NK-92 treated with Interleukin-12 subunit alpha and Interleukin-12 subunit beta, amount 100 ng/mL, for 24 hours (cell line): ENCODE data around the gene PYGB.
"Not testable (repeated sequence)": the region's sequence is repeated elsewhere in the genome, so short reads cannot be mapped to it uniquely, and the experiment has no call there.

Experiments
- DNase-seq: peaks from one replicate; lab custom pipeline; 2025; lab: John Stamatoyannopoulos, UW

Gene PYGB

GRCh38 chr20:25249198-25249931, 1.5 kb downstream of the PYGB start:
- DNase-seq = no peak

GRCh38 chr20:25250508-25250907, 2.6 kb downstream of the PYGB start:
- DNase-seq = no peak

GRCh38 chr20:25251019-25251418, 3.1 kb downstream of the PYGB start:
- no peak for DNase-seq

GRCh38 chr20:25251558-25251957, 3.7 kb downstream of the PYGB start:
- no peak for DNase-seq

- no peak for DNase-seq
These were observed 4.4 kb downstream of the PYGB start for GRCh38 chr20:25252230-25252651.

GRCh38 chr20:25252686-25253421, 5.0 kb downstream of the PYGB start:
- no peak for DNase-seq

GRCh38 chr20:25253606-25254275, 5.9 kb downstream of the PYGB start:
- DNase-seq = no peak

- no peak for DNase-seq
These were observed 6.7 kb downstream of the PYGB start for GRCh38 chr20:25254571-25254970.

GRCh38 chr20:25254986-25255680, 7.2 kb downstream of the PYGB start:
- no peak for DNase-seq

- DNase-seq = no peak
These were observed 8.5 kb downstream of the PYGB start for GRCh38 chr20:25256226-25256859.

GRCh38 chr20:25257130-25257529, 9.2 kb downstream of the PYGB start:
- DNase-seq = no peak

- no peak for DNase-seq
These were observed 10.0 kb downstream of the PYGB start for GRCh38 chr20:25257756-25258475.

- no peak for DNase-seq
These were observed 10.6 kb downstream of the PYGB start for GRCh38 chr20:25258476-25258805.

- DNase-seq = no peak
These were observed 10.9 kb downstream of the PYGB start for GRCh38 chr20:25258828-25259227.

GRCh38 chr20:25259358-25259757, 11.5 kb downstream of the PYGB start:
- no peak for DNase-seq

- no peak for DNase-seq
These were observed 11.9 kb downstream of the PYGB start for GRCh38 chr20:25259788-25260254.

- not testable (repeated sequence) for DNase-seq
These were observed 13.0 kb downstream of the PYGB start for GRCh38 chr20:25260770-25261437.

GRCh38 chr20:25269057-25269832, 21.4 kb downstream of the PYGB start:
- no peak for DNase-seq

GRCh38 chr20:25269833-25270170, 21.9 kb downstream of the PYGB start:
- no peak for DNase-seq

- DNase-seq = no peak
These were observed 23.0 kb downstream of the PYGB start for GRCh38 chr20:25270829-25271251.
